Measurements from ENCODE around the gene INSR.

The INSR gene

GRCh38 chr19:7122701-7123100, 171.5 kb downstream of the INSR start:
- ATAC-seq (ENCODE audit: low read depth) = no peak
- TF ChIP-seq CTCF (IDR thresholded peaks at IDR 0.05; ENCODE audit: poor library complexity, severe bottlenecking) = no peak
- H3K4me1 ChIP-seq (ENCODE audit: insufficient read depth, poor library complexity, severe bottlenecking) = no peaks in the 10 kb centered on the region
- no peak overlapping the region for H3K4me3 ChIP-seq (ENCODE audit: severe bottlenecking)
- H3K27ac ChIP-seq (ENCODE audit: poor library complexity, severe bottlenecking) = no peak overlapping the region
- peaks cover 2% of the 10 kb centered on the region for H3K9me3 ChIP-seq (ENCODE audit: severe bottlenecking)
- no peak for DNase-seq (ENCODE audit: low spot score)
- no peaks in the 10 kb centered on the region for H3K27me3 ChIP-seq (ENCODE audit: insufficient read depth, poor library complexity, severe bottlenecking)
- no peaks in the 10 kb centered on the region for H3K36me3 ChIP-seq (ENCODE audit: low read depth)

GRCh38 chr19:7120499-7120898, 173.7 kb downstream of the INSR start:
- no peak for ATAC-seq (ENCODE audit: low read depth)
- Histone ChIP-seq H3K4me3 (ENCODE audit: severe bottlenecking) (no peak overlapping the region), H3K27me3 (ENCODE audit: insufficient read depth, poor library complexity, severe bottlenecking) (no peaks in the 10 kb centered on the region), H3K36me3 (ENCODE audit: low read depth) (no peaks in the 10 kb centered on the region), H3K27ac (ENCODE audit: poor library complexity, severe bottlenecking) (no peak overlapping the region), H3K4me1 (ENCODE audit: insufficient read depth, poor library complexity, severe bottlenecking) (no peaks in the 10 kb centered on the region), H3K9me3 (ENCODE audit: severe bottlenecking) (no peaks in the 10 kb centered on the region)
- TF ChIP-seq CTCF (IDR thresholded peaks at IDR 0.05; ENCODE audit: poor library complexity, severe bottlenecking) = no peak
- DNase-seq (ENCODE audit: low spot score) = no peak

GRCh38 chr19:7119582-7119981, 174.6 kb downstream of the INSR start:
- H3K9me3 ChIP-seq (ENCODE audit: severe bottlenecking) = no peaks in the 10 kb centered on the region
- no peak overlapping the region for H3K27ac ChIP-seq (ENCODE audit: poor library complexity, severe bottlenecking)
- TF ChIP-seq CTCF (IDR thresholded peaks at IDR 0.05; ENCODE audit: poor library complexity, severe bottlenecking) = no peak
- no peaks in the 10 kb centered on the region for H3K27me3 ChIP-seq (ENCODE audit: insufficient read depth, poor library complexity, severe bottlenecking)
- no peak overlapping the region for H3K4me3 ChIP-seq (ENCODE audit: severe bottlenecking)
- H3K4me1 ChIP-seq (ENCODE audit: insufficient read depth, poor library complexity, severe bottlenecking) = no peaks in the 10 kb centered on the region
- ATAC-seq (ENCODE audit: low read depth) (no peak), DNase-seq (ENCODE audit: low spot score) (no peak)
- no peaks in the 10 kb centered on the region for H3K36me3 ChIP-seq (ENCODE audit: low read depth)

- Histone ChIP-seq H3K4me3 (ENCODE audit: severe bottlenecking) (no peak overlapping the region), H3K4me1 (ENCODE audit: insufficient read depth, poor library complexity, severe bottlenecking) (no peaks in the 10 kb centered on the region), H3K36me3 (ENCODE audit: low read depth) (no peaks in the 10 kb centered on the region), H3K9me3 (ENCODE audit: severe bottlenecking) (no peaks in the 10 kb centered on the region), H3K27me3 (ENCODE audit: insufficient read depth, poor library complexity, severe bottlenecking) (no peaks in the 10 kb centered on the region), H3K27ac (ENCODE audit: poor library complexity, severe bottlenecking) (no peak overlapping the region)
- TF ChIP-seq CTCF (IDR thresholded peaks at IDR 0.05; ENCODE audit: poor library complexity, severe bottlenecking) = no peak
- no peak for ATAC-seq (ENCODE audit: low read depth)
- DNase-seq (ENCODE audit: low spot score) = no peak
Observed at GRCh38 chr19:7117248-7117647, 177.0 kb downstream of the INSR start.

- H3K36me3 ChIP-seq (ENCODE audit: low read depth) = no peaks in the 10 kb centered on the region
- no peak overlapping the region for H3K27ac ChIP-seq (ENCODE audit: poor library complexity, severe bottlenecking)
- ATAC-seq (ENCODE audit: low read depth) (no peak), DNase-seq (ENCODE audit: low spot score) (no peak)
- no peak for TF ChIP-seq CTCF (IDR thresholded peaks at IDR 0.05; ENCODE audit: poor library complexity, severe bottlenecking)
- no peaks in the 10 kb centered on the region for H3K4me1 ChIP-seq (ENCODE audit: insufficient read depth, poor library complexity, severe bottlenecking)
- H3K9me3 ChIP-seq (ENCODE audit: severe bottlenecking) = no peaks in the 10 kb centered on the region
- H3K27me3 ChIP-seq (ENCODE audit: insufficient read depth, poor library complexity, severe bottlenecking) = no peaks in the 10 kb centered on the region
- no peak overlapping the region for H3K4me3 ChIP-seq (ENCODE audit: severe bottlenecking)
Observed at GRCh38 chr19:7115721-7116120, 178.5 kb downstream of the INSR start.
